ENCODE data around the gene SMOC2.

Gene SMOC2

DNA sequence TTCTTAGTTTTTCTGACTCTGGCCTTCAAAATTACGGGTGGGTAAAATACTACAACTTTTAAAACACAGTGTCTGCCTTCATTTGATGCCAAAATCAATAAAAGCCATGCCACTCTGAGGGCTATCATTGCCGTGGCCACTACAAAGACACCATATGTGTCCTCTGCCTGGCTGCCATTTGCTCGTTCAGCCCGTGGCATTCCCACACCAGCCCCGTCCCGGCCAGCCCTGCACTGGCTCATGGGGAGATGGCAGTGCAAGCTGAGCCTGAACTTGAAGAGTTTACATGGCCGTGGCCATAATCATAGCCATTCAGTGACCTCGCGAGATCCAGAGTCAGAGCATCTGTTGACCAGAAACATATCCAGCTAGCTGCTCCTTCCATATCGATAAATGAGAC lies 79.2 kb downstream of the SMOC2 start:
- H3K4me1 Mint-ChIP-seq = peaks cover 27% of the 10 kb centered on the region
- H3K36me3 Mint-ChIP-seq (ENCODE audit: low read depth) = no peaks in the 10 kb centered on the region
- H3K27ac Mint-ChIP-seq = no peak overlapping the region
- DNase-seq = no peak
- TF ChIP-seq, protein P1, sequence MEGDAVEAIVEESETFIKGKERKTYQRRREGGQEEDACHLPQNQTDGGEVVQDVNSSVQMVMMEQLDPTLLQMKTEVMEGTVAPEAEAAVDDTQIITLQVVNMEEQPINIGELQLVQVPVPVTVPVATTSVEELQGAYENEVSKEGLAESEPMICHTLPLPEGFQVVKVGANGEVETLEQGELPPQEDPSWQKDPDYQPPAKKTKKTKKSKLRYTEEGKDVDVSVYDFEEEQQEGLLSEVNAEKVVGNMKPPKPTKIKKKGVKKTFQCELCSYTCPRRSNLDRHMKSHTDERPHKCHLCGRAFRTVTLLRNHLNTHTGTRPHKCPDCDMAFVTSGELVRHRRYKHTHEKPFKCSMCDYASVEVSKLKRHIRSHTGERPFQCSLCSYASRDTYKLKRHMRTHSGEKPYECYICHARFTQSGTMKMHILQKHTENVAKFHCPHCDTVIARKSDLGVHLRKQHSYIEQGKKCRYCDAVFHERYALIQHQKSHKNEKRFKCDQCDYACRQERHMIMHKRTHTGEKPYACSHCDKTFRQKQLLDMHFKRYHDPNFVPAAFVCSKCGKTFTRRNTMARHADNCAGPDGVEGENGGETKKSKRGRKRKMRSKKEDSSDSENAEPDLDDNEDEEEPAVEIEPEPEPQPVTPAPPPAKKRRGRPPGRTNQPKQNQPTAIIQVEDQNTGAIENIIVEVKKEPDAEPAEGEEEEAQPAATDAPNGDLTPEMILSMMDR (IDR thresholded peaks at IDR 0.05) = no peak
- no peaks in the 10 kb centered on the region for H3K27me3 Mint-ChIP-seq (ENCODE audit: low read depth, poor library complexity)
- H3K4me3 Mint-ChIP-seq = no peak overlapping the region
- peaks cover 4% of the 10 kb centered on the region for H3K9me3 Mint-ChIP-seq

DNA sequence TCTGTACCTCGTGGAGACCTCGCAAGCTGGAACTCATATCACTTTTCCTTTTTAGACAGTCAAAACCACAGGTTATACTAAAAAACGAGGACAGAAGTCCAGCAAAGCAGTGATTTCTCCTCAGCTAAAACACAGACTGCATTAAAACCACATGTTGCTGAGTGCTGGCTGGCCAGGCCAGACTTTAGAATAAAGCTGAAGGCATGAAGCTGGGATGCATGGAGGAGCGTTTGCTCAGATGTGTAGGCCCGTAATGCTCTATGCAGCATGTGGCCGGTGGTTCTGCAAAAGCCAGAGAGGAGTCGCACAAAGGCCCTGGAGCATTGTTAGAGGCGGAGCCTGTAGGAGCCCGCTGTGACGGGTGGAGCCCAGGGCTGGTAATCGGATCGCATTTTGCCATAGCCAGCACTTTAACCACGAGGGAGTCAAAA lies 83.6 kb downstream of the SMOC2 start:
- DNase-seq = no peak
- TF ChIP-seq, protein P1 (IDR thresholded peaks at IDR 0.05) = no peak
- H3K4me3 Mint-ChIP-seq = no peak overlapping the region
- H3K36me3 Mint-ChIP-seq (ENCODE audit: low read depth) = no peaks in the 10 kb centered on the region
- H3K4me1 Mint-ChIP-seq = peaks cover 13% of the 10 kb centered on the region
- H3K9me3 Mint-ChIP-seq = peaks cover 4% of the 10 kb centered on the region
- H3K27me3 Mint-ChIP-seq (ENCODE audit: low read depth, poor library complexity) = peaks cover 3% of the 10 kb centered on the region
- peak overlapping the region; percentile 59 for H3K27ac Mint-ChIP-seq

DNA sequence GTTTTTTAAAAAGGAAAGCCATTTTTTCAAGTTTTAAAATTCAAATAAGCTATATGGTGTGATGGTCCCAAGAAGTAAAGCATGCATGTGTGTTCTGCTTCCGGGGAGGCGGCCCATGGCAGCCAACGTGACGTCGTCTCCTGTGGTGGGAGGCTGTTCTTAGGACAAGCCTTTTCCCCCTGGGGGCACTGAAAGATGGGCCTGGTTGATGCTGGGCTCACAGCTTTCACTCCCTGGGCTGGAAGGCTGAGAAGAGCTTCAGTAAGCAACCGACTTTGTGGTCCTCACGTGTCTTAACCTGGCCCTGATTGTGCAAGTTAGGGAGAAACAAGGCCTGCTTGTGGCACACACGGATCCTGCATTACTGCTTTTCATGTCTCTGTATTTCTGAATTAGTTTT lies 84.1 kb downstream of the SMOC2 start:
- Mint-ChIP-seq H3K27me3 (ENCODE audit: low read depth, poor library complexity) (peaks cover 3% of the 10 kb centered on the region), H3K4me3 (no peak overlapping the region), H3K4me1 (peaks cover 13% of the 10 kb centered on the region), H3K27ac (no peak overlapping the region), H3K36me3 (ENCODE audit: low read depth) (no peaks in the 10 kb centered on the region), H3K9me3 (peaks cover 4% of the 10 kb centered on the region)
- DNase-seq = no peak
- TF ChIP-seq, protein P1 (IDR thresholded peaks at IDR 0.05) = no peak

DNA sequence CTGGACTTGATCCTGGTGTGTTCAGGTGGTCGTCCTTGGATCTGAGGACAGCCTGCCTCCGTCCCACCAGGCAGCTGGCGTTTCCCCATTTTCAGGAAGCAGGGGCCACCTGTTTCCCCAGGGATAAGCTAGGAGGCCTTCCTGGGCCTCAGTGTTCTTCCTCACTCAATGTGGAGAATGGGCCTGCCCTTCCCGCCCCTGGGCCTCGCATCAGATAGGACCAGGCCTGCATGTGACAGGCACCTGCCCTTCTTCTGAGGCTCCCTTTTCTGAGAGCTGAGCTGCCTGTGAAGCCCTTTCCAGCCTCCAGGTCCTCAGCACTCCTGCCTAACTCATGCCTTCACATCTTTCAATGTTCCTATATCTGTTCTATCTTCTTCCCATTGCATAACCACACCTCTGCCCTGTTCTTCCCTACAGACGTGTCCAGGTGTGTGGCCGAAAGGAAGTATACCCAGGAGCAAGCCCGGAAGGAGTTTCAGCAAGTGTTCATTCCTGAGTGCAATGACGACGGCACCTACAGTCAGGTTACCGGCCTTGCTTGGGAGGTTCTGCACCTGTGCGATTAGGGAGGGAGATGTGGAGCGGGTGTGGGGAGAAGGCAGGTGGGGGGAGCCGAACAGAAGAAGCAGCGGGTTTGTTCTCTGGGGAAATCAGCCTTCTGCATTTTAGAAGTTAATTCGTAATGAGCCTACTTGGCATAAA lies 85.1 kb downstream of the SMOC2 start:
- no peaks in the 10 kb centered on the region for H3K36me3 Mint-ChIP-seq (ENCODE audit: low read depth)
- peaks cover 20% of the 10 kb centered on the region for H3K4me1 Mint-ChIP-seq
- DNase-seq = no peak
- TF ChIP-seq, protein P1 (IDR thresholded peaks at IDR 0.05) = no peak
- peaks cover 4% of the 10 kb centered on the region for H3K9me3 Mint-ChIP-seq
- H3K27me3 Mint-ChIP-seq (ENCODE audit: low read depth, poor library complexity) = peaks cover 3% of the 10 kb centered on the region
- peak overlapping the region; percentile 37 for H3K27ac Mint-ChIP-seq
- no peak overlapping the region for H3K4me3 Mint-ChIP-seq

DNA sequence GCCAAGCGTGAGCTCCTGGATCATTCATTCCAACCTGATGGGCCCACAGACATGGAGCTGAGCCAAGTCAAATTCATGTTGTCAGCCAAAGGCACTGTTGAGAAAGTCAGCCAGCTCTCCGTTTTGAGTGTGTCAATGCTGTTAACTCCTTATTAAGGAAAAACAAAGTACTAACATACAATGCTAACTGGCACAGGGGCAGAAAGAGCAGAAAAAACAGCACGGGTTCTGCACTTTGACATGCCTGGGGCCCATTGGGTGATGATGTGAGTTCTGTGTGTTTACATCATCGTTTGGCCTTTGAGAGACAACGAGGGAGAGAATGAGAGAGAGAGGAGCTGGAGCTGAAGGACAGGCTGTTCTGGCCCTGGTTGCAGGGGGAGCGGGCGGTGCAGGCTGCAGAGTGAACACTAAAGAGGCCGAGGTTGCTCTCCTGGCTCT lies 85.9 kb downstream of the SMOC2 start:
- TF ChIP-seq, protein P1 (IDR thresholded peaks at IDR 0.05) = no peak
- Mint-ChIP-seq H3K27me3 (ENCODE audit: low read depth, poor library complexity) (peaks cover 3% of the 10 kb centered on the region), H3K9me3 (peaks cover 4% of the 10 kb centered on the region), H3K27ac (no peak overlapping the region), H3K4me1 (peaks cover 22% of the 10 kb centered on the region), H3K4me3 (no peak overlapping the region), H3K36me3 (ENCODE audit: low read depth) (no peaks in the 10 kb centered on the region)
- no peak for DNase-seq

Data from nephron progenitor cell (in vitro differentiated cells).